H1 (cell line): Measurements from ENCODE around the gene ARMC3. TPM values are rescaled to one million over a fixed set of nuclear protein-coding genes. Genes with fewer than 3 reads are reported as not detected.

Experiments used
- CBX8 ChIP-seq: fragments of 300-800, 300-1000 bp; sonication (generic); IDR thresholded peaks from 2 replicates; pipeline ENCODE4 v1.7.1; 2016; ENCODE audit warnings: low read depth, low read length, borderline replicate concordance
- CREB1 ChIP-seq: IDR thresholded peaks from 2 replicates; pipeline ENCODE4 v1.6.1; 2012; ENCODE audit warnings: inconsistent platforms
- CTBP2 ChIP-seq: IDR thresholded peaks from 2 replicates; pipeline ENCODE4 v1.7.0; 2011; ENCODE audit warnings: borderline replicate concordance, mild to moderate bottlenecking, moderate library complexity, mixed read lengths, low read length; ENCODE audit not compliant: insufficient read depth, insufficient read length
- JUND ChIP-seq: IDR thresholded peaks from 2 replicates; pipeline ENCODE4 v1.6.1; 2011; ENCODE audit warnings: mild to moderate bottlenecking, improper control_type of control experiment, low read length
- USF2 ChIP-seq: IDR thresholded peaks from 2 replicates; pipeline ENCODE4 v1.6.1; 2011; ENCODE audit warnings: low read length, improper control_type of control experiment
- polyA plus RNA-seq, 7 experiments: library from polyadenylated mRNA; depleted of rRNA in 3 of 7; stranded (reverse) in 5 of 7; unstranded in 2 of 7; fragments of >200 nt in 5 of 7; fragments of 200-250 nt in 2 of 7; gene quantifications; 1 replicate in 5 of 7; 2 replicates in 1 of 7; 4 replicates in 1 of 7; pipeline versions ENCODE4 v1.2.1 to v1.2.3, GENCODE V29; 2011 to 2013; ENCODE audit warnings: missing spikeins in 2 of 7, mixed read lengths in 2 of 7
- total RNA-seq: library from RNA; stranded (reverse); fragmentation: NEBNext Ultra II Directional; extraction: Animal tissue kit (Norgen Biotek cat#: 25700); gene quantifications from 2 replicates; pipeline ENCODE4 v1.2.1, GENCODE V29; 2021

The ARMC3 gene
- total and polyA plus RNA-seq, 2 of the 8 experiments (the other 6 are each of a cell fraction or from before 2014, with no cell fraction given): 0.15 TPM

GRCh38 chr10:23021430-23021829 is 93.6 kb downstream of the ARMC3 start (continued):
- no peak for TF ChIP-seq CTBP2
- TF ChIP-seq CBX8: no peak
- TF ChIP-seq JUND: no peak
- TF ChIP-seq USF2: no peak
- no peak for TF ChIP-seq CREB1
